ENCODE data around the gene PLAC9.

The PLAC9 gene

GRCh38 chr10:80186364-80187012 lies 54.0 kb downstream of the PLAC9 start:
- no peak for DNase-seq

- no peak for DNase-seq
Observed at GRCh38 chr10:80187060-80187459, 54.5 kb downstream of the PLAC9 start.

GRCh38 chr10:80187465-80188409 lies 55.2 kb downstream of the PLAC9 start:
- DNase-seq: no peak

GRCh38 chr10:80188713-80189112 lies 56.2 kb downstream of the PLAC9 start:
- DNase-seq: no peak

GRCh38 chr10:80191589-80192270 lies 59.2 kb downstream of the PLAC9 start:
- DNase-seq: no peak

GRCh38 chr10:80192553-80192952 lies 60.0 kb downstream of the PLAC9 start:
- no peak for DNase-seq

GRCh38 chr10:80194373-80195045 lies 62.0 kb downstream of the PLAC9 start:
- no peak for DNase-seq

Measured in 8988T (cell line).